Measurements from ENCODE around the gene IL34.
"Not testable (repeated sequence)": the region's sequence is repeated elsewhere in the genome, so short reads cannot be mapped to it uniquely, and the experiment has no call there.

Gene IL34

DNA sequence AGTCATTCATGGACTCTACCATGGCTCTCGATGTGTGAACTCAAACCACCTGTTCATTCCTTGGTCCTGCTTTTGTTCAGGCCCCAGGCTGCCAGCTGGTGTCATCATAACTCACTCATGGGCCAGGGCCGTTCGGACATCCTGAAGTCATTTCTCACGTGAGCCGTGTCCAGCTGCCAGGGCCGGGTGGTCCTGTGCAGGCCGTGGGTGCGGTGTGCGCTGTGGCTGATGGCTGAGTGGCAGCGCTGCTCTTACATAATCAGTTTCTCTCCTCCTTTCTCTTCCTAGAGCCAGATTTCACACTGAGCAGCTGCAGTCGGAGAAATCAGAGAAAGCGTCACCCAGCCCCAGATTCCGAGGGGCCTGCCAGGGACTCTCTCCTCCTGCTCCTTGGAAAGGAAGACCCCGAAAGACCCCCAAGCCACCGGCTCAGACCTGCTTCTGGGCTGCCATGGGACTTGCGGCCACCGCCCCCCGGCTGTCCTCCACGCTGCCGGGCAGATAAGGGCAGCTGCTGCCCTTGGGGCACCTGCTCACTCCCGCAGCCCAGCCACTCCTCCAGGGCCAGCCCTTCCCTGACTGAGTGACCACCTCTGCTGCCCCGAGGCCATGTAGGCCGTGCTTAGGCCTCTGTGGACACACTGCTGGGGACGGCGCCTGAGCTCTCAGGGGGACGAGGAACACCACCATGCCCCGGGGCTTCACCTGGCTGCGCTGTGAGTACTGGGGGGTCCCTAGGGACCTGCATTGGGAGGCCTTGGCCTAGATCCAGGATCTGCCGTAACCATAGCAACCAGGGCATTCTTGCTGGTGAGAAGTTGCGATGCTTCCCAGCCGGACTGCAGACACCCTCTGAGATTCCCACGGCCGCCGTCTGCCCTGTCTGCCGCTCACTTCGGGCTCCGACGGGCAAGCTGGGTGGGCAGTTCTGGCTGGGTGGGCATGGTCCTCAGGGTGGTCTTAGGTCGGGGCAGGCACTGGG is at the start of gene IL34:
IL34 (plus strand) TSS at position 300 of the 982 bp plus-strand sequence; CDS start at position 689, 389 bp downstream.
- no peak for DNase-seq (ENCODE audit: low read depth)

DNA sequence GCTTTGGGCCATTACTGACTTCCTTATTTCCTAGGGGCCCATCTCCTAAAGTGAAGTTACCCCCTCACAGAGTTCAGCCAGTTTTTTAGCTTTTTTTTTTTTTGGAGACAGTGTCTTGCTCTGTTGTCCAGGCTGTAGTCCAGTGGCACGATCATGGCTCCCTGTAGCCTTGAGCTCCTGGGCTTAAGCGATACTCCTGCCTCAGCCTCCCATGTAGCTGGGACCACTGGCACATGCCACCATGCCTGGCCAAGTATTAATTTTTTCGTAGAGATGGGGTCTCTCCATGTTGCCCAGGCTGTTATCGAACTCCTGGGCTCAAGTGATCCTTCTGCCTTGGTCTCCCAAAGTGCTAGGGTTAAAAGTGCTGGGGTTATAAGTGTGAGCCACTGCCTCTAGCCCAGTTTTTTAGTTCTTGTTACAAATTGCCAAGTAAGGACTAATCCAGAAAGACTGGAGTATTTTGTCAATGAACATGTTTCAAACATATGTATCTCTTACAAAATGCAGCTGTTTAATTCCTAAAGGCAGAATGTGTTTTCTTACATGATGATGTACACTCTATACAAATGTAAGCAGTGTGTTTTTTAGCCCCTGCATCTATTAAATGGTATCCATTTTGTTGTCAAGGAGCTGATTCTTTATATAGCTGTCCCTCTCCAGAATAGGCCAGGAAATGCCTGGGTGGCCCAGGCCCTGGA is 49.1 kb upstream of the IL34 start:
- no peak for DNase-seq (ENCODE audit: low read depth)

DNA sequence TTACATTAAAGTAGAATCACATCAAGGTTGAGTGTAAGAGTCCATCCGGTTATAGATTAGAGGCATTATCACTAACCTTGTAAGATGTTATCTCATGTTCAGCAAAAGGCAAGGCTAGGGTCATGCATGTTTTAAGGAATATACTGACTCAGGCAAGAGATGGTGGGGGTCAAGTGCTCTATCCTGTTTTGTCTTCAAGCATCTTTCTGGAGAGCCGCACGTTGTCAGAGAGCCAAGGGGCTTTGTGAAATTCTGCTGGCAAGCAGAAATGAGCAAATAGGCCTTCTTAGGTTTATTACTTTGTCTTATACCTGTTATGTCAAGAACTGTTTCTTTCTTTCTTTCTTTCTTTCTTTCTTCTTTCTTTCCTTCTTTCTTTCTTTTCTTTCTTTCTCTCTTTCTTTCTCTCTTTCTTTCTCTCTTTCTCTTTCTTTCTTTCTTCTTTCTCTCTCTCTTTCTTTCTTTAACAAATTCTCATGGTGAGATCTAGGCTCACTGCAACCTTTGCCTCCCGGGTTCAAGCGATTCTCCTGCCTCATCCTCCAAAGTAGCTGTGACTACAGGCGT is 47.3 kb upstream of the IL34 start:
- DNase-seq (ENCODE audit: low read depth) = no peak

DNA sequence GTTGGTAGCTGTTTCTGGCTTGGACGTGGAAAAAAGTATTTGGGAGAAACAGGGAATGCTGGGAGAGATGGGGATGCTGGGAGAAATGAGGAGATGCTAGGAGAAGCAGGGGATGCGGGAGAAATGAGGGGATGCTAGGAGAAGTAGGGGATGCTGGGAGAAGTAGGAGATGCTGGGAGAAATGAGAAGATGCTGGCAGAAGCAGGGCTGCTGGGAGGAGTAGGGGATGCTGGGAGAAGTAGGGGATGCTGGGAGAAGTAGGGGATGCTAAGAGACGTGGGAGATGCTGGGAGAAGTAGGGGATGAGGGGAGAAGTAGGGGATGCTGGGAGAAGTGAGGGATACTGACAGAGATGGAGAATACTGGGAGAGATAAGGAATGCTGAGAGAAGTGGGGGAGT is 45.6 kb upstream of the IL34 start:
- no peak for DNase-seq (ENCODE audit: low read depth)

DNA sequence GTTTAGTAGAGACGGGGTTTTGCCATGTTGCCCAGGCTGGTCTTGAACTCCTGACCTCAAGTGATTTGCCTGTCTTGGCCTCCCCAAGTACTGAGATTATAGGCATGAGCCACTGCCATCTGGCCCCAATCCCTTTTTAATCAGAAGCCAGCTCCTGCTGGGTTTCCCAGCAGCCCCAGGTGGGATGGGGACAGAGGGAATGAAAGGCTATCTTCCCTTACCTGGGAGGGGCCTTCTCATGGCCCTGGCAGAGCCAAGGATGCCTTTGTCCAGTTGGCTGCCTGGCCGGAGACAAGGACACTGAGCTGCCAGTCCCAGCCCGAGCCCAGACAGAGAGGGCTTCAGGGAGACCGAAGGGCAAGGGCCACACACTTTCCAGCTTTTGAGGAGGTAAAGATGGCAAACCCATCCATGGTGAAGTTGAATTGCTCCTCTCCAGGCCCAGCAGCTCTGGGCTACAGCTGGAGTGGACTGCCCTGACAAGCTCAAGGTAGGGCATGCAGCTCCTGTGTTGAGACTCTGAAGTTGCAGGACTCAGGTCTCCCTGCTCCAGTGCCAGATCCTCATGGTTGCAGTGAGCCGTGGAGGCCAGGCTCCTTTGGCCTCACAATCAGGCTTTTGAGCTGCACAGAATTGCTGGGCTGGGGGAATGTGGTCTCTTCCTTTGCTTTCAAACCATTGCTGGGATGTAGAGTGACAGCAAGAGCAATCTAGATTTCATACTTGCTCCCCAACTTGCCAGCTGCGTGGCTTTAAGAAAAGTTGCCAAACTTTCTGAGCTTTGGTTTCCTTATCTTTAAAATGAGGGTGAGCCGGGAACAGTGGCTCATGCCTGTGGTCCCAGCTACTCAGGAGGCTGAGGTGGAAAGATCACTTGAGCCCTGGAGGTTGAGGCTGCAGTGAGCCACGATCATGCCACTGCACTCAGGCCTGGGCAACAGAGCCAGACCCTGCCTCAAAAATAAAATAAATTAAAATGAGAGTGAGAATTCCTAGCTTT is 44.5 kb upstream of the IL34 start:
- no peak for DNase-seq (ENCODE audit: low read depth)

DNA sequence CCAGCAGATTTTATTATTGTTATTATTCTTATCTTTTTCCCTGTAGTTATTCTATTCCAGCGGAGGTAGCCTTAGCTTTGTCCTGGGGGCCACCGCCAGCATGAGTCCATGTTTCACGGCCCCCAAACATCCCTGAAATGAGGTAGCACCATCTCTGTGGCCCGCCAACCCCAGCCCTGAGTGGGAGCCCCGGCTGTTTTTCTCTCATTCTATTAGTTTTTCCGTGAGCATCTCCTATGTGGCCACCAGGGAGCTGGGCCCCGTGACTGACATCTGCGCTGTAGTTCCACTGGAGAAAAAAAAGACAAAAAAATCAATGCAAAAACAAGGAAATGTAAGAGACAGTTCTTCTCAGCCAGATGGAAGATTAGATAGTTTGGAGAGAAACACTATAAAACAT is 43.5 kb upstream of the IL34 start:
- DNase-seq (ENCODE audit: low read depth) = no peak

DNA sequence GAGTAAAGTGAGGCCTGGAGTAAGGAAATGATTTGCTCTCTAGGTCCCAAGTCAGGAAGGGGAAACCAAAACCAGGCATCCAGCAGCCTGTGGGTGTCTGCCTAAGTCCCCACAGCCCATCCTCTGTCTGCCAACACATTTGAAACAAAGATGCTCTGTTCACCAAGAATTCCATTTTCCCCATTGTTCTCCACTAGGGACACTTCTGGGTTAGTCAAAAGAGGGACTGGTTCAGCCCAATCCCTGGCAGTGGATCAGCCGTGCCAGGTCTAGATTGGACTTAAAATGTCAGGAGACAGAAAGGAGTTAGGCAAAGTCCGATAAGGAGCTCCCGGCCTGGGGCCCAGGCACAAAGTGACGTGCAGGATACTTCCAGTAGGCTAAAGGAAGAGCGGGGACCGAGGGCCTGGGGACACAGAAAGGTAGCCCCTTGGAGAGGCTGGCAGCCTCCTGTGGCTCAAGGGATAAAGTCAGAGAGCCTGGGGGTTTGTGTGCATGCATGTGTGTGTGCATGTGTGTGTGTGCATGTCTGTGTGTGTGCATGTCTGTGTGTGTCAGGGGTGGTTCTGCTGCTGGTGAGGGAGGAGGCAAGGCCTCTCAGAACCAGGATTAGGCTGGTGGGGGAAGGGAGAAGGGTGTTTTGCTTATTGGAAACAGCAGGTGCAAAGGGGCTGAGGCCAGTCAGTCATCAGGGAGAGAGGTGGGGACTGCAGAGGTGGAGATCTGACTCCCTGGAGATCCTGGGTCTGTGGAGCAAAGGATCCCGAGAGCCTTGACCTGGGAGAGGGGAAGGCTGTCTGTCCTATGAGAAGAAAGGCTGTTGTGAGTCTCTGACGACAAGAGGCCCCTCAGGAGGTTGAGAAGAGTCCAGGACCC is 41.7 kb upstream of the IL34 start:
- DNase-seq (ENCODE audit: low read depth) = no peak

DNA sequence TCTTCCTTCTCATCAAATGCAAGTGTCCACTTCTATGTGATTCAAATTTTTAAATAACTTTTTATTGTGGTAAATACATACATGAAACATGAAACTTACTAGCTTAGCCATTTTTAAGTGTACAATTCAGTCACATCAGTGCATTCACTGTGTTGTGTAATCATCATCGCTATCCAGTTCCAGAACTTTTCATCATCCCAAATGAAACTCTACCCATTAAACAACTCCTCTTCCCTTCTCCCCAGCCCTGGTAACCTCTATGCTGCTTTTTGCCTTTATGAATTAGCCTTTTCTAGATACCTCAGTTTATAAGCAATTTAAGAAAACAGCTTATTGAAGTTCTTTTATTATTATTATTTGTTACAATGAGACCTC is 41.1 kb upstream of the IL34 start:
- DNase-seq (ENCODE audit: low read depth) = no peak

DNA sequence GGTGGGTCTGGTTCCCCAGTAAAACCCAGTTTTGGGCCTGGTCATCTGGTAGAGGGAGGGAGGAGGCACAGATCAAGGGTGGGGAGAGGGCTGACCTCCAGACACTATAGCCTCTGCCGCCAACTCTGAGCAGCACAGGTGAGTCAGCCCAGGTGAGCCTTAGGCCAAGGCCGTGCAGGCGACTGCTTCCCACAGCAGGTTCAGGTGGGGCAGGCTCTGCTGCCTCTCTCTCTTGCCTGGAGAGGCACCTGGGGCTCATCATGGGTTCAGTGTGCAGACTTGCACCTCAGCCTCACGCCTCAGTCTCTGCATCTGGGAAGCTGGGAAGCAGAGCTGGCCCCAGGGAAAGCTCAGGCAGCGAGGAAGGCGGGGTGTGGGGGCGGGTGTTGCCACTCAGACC is 37.8 kb upstream of the IL34 start:
- DNase-seq (ENCODE audit: low read depth) = no peak

DNA sequence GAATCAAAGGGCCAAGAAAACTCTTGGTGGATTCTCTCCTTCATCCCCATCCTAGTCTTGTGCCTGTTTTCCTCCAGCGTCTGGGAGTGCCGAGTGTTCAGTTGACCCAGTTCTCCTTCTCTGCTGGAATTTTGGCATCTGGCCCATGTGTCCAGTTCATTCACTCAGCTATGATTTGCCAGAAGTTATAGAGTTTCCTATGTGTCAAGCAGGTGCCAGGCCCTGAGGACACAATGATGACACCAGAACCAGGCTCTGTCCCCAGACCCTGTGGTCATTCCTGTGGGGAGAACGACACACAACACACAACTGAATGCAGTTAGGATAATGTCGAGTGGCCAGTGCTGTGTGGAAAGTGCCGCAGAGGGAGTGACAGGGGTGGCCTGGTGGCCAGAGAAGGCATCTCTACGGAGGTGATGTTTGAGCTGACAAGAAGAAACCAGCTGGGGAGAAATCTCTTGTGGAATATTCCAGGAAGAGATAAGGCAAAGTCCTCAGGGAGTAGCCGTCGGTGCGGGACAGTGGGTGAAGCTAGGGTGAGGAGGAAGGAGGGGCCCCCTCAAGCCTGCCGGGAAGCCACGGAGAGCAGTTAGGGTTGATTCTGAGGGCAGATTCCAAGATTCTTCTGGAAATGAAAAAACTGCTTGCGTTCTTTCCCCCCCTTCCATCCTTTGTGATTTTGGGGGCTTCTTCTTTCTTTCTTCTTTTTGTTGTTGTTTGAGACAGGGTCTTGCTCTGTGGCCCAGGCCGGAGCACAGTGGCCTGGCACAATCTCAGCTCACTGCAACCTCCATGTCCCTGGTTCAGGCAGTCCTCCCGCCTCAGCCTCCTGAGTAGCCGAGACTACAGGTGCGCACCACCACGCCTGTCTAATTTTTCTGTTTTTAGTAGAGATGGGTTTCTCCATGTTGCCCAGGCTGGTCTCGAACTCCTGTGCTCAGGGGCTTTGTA is 35.8 kb upstream of the IL34 start:
- DNase-seq (ENCODE audit: low read depth) = no peak

DNA sequence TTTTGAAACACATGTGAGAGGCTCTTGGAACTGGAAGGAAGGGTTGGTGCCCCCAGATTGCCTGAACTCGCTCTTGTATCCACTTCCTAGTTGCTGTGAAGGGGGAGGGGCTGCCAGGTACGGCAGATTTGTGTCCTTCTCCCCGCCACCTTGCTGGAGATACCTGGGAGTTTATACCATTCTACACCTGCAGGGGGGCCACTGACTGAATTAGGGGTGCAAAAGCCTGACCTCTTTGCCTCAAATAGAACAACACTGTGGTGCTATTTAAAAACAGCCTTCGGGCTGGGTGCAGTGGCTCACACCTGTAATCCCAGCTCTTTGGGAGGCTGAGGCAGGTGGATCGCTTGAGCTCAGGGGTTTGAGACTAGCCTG is 35.1 kb upstream of the IL34 start:
- no peak for DNase-seq (ENCODE audit: low read depth)

DNA sequence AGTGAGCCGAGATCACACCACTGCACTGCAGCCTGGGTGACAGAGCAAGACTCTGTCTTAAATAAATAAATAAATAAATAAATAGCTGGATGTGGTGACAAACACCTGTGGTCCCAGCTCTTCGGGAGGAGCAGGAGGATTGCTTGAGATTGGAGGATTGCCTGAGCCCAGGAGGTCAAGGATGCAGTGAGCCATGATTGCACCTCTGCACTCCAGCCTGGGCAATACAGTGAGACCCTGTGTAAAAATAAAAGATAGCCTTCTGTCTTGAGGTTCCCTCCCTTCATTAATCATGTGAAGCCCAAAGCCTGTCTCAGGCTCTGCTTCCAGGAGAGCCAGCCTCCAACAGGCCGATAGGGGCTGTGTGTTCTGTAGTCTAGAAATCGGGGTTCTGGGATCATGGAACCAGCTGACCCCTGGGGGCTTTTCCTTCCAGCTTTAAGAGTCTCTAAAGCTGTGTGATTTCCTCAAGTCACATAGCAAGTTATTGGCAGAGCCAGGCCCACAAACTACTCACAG is 34.5 kb upstream of the IL34 start:
- DNase-seq (ENCODE audit: low read depth) = no peak

DNA sequence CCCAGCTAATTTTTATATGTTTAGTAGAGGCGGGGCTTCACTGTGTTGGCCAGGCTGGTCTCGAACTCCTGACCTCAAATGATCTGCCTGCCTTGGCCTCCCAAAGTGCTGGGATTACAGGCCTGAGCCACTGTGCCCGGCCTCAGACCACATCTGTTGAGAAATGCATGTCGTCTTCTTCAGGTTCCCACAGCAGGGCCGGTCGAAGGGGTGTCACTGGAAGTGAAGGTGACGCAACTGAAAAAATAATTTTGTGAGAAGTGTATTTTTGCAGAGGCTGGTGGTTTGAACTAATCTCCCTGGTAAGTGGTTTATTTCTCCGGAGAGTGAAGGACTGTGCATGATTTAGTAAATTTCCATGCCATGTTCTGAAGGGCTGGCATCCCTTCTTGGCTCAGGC is 33.4 kb upstream of the IL34 start:
- no peak for DNase-seq (ENCODE audit: low read depth)

DNA sequence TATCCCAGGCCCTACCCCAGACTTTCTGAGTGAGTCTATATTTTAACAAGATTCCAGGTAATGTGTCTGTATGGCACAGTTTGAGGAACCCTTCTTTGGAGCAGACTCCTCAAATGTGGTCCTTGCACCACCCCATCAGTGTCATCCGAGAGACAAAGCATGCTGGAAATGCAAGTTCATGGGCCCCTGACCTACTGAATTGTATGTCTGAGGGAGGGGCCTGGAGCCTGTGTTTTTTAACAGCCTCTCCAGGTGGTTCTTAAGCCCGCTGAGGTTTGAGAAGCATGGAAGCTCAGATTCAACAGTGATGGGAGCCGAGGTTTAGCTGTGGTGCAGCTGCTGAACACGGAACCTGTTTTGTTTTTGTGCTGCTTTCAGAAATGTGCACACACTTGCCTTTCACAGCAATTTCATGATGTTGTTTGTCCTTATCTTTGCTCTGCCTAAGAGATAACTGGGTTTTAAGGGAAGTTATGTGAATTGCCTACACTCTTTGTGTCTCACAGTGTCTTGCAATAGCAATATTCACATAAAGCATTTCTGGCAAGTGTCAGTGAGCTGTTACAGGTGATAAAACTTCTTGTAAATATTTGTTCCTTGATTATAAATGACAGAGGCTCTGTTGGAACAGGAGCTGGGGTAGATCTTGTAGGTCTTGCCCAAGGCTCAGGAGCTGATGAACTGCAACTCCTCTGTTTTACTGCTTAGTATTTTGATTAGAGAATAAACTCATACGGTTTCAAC is 32.0 kb upstream of the IL34 start:
- no peak for DNase-seq (ENCODE audit: low read depth)

DNA sequence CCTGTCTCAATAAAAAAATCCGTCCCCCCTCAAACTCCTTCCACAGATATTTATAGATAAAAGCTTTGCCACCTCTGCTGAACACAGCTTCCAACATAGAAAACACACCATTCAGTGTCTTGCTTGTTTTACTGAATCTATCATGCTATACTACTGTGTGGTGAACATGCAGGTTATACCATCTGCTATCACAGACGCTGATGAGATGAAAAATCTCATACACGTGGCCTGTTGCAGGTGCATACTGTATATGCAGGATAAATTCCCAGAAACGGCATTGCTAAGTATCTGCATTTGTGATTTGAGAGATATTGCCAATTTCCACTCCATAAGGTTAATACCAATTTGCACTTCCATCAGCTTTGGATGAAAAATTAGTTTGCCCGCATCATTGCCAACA is 30.4 kb upstream of the IL34 start:
- no peak for DNase-seq (ENCODE audit: low read depth)

DNA sequence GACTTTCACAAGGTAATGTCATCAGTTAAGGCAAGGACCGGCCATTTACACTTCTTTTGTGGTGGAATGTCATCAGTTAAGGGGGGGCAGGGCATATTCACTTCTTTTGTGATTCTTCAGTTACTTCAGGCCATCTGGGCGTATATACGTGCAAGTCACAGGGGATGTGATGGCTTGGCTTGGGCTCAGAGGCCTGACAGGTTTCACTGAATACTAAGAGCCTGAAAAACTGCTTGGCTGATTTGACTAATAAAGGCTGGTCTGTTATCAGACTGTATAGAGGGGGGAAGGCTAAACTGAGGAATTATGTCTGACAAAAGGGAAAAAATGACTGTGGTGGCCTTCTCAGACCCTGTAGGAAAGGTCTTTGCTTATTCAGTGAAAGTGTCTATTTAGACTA is 24.5 kb upstream of the IL34 start:
- not testable (repeated sequence) for DNase-seq (ENCODE audit: low read depth)

DNA sequence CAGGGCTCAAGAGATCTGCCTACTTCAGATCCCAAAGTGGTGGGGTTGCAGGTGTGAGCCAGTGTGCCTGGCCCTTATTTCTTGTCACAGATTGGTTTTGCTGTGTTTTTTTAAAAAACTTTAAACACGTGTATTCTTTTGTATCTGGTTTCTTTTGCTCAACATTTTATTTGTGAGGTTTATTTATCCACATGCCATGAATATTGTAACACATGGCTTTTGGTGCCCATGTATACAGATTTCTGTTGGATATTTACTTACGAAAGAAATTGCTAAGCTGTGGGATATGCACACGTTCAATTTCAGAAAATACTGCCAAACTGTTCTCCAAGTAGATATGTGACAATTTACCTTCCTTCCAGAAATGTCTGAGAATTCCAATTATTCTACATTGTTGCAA is 18.7 kb upstream of the IL34 start:
- no peak for DNase-seq (ENCODE audit: low read depth)

DNA sequence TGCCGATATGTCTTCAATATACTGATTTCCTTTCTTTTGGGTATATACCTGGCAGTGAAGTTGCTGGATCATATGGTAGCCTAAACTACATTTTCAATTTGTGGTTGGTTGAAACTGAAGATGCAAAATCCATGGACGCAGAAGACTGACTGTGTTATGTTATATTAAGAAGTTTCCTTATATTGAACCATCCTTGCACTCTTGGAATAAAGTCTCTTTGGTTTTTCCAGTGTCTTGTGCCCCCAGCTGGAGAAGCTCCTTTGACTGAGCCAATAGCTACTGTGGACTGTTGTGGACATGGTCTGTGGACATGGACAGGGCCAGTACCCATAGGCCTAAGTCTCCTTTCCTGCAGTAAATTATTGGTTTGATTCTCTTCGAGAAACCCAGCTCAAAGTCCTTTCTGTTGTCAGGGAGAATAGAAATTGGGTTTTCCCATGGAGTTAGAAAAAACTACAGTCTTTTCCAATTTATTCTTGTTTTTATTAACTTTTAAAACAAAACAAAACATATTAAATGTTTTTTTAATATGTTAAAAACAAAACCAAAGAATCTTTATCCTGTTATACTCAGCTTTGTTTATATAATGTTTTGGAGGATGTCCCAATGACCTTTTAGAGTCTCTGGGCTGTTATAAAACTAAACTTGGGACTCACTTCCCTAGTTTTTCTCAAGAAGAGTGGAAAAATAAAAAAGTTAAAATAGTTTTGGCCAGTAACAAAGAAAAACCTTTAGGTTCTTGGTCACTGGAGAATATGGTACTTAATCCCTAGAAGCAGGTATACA is 15.2 kb upstream of the IL34 start:
- DNase-seq (ENCODE audit: low read depth) = no peak

Data from non-pigmented ciliary epithelial cell (primary cell).